ENCODE measurements around the gene RNFT1. TPM values are rescaled to one million over a fixed set of nuclear protein-coding genes. Genes with fewer than 3 reads are reported as not detected.

RNFT1 gene
- total RNA-seq, 1 experiment from 2014 or later: 6.8 TPM

DNA sequence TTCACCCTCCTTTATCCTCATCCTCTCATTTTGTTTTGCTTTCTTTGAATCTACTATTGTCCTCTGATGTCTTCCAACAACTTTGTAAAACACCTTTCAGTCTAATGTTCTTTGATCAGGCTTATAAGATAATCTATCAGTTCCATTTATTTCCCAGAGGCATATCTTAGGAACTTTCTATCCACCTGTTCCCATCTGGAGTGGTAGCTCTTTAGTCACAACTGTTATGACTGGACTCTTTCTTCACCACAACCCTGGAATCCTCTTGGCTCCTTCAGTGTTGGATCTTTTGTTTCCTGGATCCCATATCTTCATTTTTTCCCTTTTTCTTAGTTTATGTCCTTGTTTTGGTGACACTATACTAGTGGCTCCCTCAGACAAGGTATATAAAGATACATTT is 48.1 kb downstream of the RNFT1 start:
- Histone ChIP-seq H3K23ac (ENCODE audit: insufficient read length, low read depth, low read length) (no peak overlapping the region), H2BK15ac (ENCODE audit: low read depth, low read length) (no peak overlapping the region), H2BK20ac (ENCODE audit: low read depth, low read length, poor library complexity, severe bottlenecking) (no peak overlapping the region), H3K9me3 (ENCODE audit: control insufficient read depth, low read depth, low read length) (no peaks in the 10 kb centered on the region), H4K5ac (ENCODE audit: insufficient read length, low read depth, low read length) (no peak overlapping the region), H3K4me1 (ENCODE audit: insufficient read depth, low read length) (no peaks in the 10 kb centered on the region), H4K8ac (replicated peaks; ENCODE audit: insufficient read length, low read depth, low read length) (no peak overlapping the region), H3K27ac (ENCODE audit: insufficient read length, low read depth, low read length) (no peak overlapping the region), H2BK120ac (ENCODE audit: low read depth, low read length, poor library complexity, severe bottlenecking) (no peak overlapping the region), H3K14ac (ENCODE audit: insufficient read depth, low read length) (no peak overlapping the region), H3K18ac (ENCODE audit: insufficient read length, low read depth, low read length) (no peak overlapping the region), H3K23me2 (ENCODE audit: insufficient read length, low read depth, low read length, poor library complexity, severe bottlenecking) (no peaks in the 10 kb centered on the region), H2AK5ac (ENCODE audit: insufficient read length, low read length) (no peak overlapping the region), H2AFZ (ENCODE audit: low read length) (no peak overlapping the region), H3T11ph (ENCODE audit: low read length) (no peak overlapping the region), H2BK12ac (ENCODE audit: insufficient read length, low read depth, low read length) (no peak overlapping the region), H3K9ac (ENCODE audit: extremely low read depth, insufficient read length, low read length) (no peak overlapping the region), H3K27me3 (ENCODE audit: insufficient read depth, low read length) (no peaks in the 10 kb centered on the region), H3K56ac (ENCODE audit: insufficient read length, low read depth, low read length) (no peak overlapping the region), H3K4me2 (ENCODE audit: insufficient read depth, insufficient read length, low read length) (no peak overlapping the region), H3K79me2 (ENCODE audit: insufficient read depth, low read length) (no peaks in the 10 kb centered on the region), H3K79me1 (ENCODE audit: insufficient read depth, low read depth, low read length, poor library complexity, severe bottlenecking) (no peaks in the 10 kb centered on the region), H4K20me1 (ENCODE audit: control insufficient read depth, insufficient read depth, insufficient read length) (no peaks in the 10 kb centered on the region), H3K4ac (ENCODE audit: low read depth, low read length) (no peak overlapping the region), H4K91ac (ENCODE audit: insufficient read length, low read depth, low read length) (no peak overlapping the region), H2BK5ac (ENCODE audit: insufficient read length, low read length) (no peak overlapping the region)
- Mint-ChIP-seq H3K27me3 (ENCODE audit: low read depth) (no peaks in the 10 kb centered on the region), H3K4me1 (no peaks in the 10 kb centered on the region), H3K9me3 (no peaks in the 10 kb centered on the region), H3K4me3 (no peak overlapping the region), H3K27ac (no peak overlapping the region; a peak in 1 of 7 replicates), H3K36me3 (ENCODE audit: insufficient read depth in 1 of 3, low read depth in 3 of 3) (peaks cover 4 to 37% (median 26%) of the 10 kb centered on the region in 3 experiments; a peak in 6 of 7 replicates)
- no peak for DNase-seq
- TF ChIP-seq, protein P1, sequence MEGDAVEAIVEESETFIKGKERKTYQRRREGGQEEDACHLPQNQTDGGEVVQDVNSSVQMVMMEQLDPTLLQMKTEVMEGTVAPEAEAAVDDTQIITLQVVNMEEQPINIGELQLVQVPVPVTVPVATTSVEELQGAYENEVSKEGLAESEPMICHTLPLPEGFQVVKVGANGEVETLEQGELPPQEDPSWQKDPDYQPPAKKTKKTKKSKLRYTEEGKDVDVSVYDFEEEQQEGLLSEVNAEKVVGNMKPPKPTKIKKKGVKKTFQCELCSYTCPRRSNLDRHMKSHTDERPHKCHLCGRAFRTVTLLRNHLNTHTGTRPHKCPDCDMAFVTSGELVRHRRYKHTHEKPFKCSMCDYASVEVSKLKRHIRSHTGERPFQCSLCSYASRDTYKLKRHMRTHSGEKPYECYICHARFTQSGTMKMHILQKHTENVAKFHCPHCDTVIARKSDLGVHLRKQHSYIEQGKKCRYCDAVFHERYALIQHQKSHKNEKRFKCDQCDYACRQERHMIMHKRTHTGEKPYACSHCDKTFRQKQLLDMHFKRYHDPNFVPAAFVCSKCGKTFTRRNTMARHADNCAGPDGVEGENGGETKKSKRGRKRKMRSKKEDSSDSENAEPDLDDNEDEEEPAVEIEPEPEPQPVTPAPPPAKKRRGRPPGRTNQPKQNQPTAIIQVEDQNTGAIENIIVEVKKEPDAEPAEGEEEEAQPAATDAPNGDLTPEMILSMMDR (conservative IDR thresholded peaks at IDR 0.05): no peak

All from H9 (cell line).